HG02973 (cell line): ENCODE results near the gene CCDC88B.

ENCODE experiments used
- ATAC-seq: cut with Tn5 transposase; IDR thresholded peaks from one replicate; pipeline ENCODE4 v1.9.1; 2021; ENCODE audit warnings: moderate library complexity; ENCODE audit not compliant: unreplicated experiment

CCDC88B gene

GRCh38 chr11:64357904-64358535, 18.0 kb downstream of the CCDC88B start:
- ATAC-seq: no peak

GRCh38 chr11:64358536-64358906, 18.5 kb downstream of the CCDC88B start:
- ATAC-seq: no peak

GRCh38 chr11:64358907-64359711, 19.1 kb downstream of the CCDC88B start, which contains the start of gene RPS6KA4:
Gene RPS6KA4, plus strand, starts transcription at chr11:64359162. Its CDS starts 74 bp downstream, at chr11:64359236.
- peak; percentile 61 for ATAC-seq

- no peak for ATAC-seq
Measured at GRCh38 chr11:64359712-64360445, 19.9 kb downstream of the CCDC88B start.

- ATAC-seq: no peak
Measured at GRCh38 chr11:64360448-64360921, 20.5 kb downstream of the CCDC88B start.

GRCh38 chr11:64361659-64362058, 21.7 kb downstream of the CCDC88B start:
- no peak for ATAC-seq

- ATAC-seq: no peak
Measured at GRCh38 chr11:64362339-64362738, 22.3 kb downstream of the CCDC88B start.

GRCh38 chr11:64364435-64364834, 24.4 kb downstream of the CCDC88B start:
- no peak for ATAC-seq

- ATAC-seq: no peak
Measured at GRCh38 chr11:64364911-64365310, 24.9 kb downstream of the CCDC88B start.

- ATAC-seq: no peak
Measured at GRCh38 chr11:64366751-64367150, 26.7 kb downstream of the CCDC88B start.

GRCh38 chr11:64367931-64368672, 28.1 kb downstream of the CCDC88B start:
- no peak for ATAC-seq

GRCh38 chr11:64368673-64369074, 28.7 kb downstream of the CCDC88B start:
- no peak for ATAC-seq

GRCh38 chr11:64369440-64370421, 29.7 kb downstream of the CCDC88B start:
- ATAC-seq: no peak

- ATAC-seq: no peak
Measured at GRCh38 chr11:64371201-64371600, 31.2 kb downstream of the CCDC88B start.

- no peak for ATAC-seq
Measured at GRCh38 chr11:64372021-64372420, 32.0 kb downstream of the CCDC88B start.

GRCh38 chr11:64372802-64373597, 33.0 kb downstream of the CCDC88B start:
- no peak for ATAC-seq

- no peak for ATAC-seq
Measured at GRCh38 chr11:64373598-64373974, 33.6 kb downstream of the CCDC88B start.

- no peak for ATAC-seq
Measured at GRCh38 chr11:64376071-64376470, 36.1 kb downstream of the CCDC88B start.

GRCh38 chr11:64378335-64378880, 38.4 kb downstream of the CCDC88B start:
- ATAC-seq: no peak
